Measurements from ENCODE around the gene FAAP20. TPM values are rescaled to one million over a fixed set of nuclear protein-coding genes. Genes with fewer than 3 reads are reported as not detected.
A peak's percentile ranks its signal among the peaks of the same experiment; 100 is the strongest.

The FAAP20 gene
- total RNA-seq, 1 donor from 2014 or later: 77.9 TPM

GRCh38 chr1:2181271-2181670, 13.3 kb downstream of the FAAP20 start:
- no peak for TF ChIP-seq CTCF (IDR thresholded peaks at IDR 0.05; ENCODE audit: unreplicated experiment)
- H3K27ac Mint-ChIP-seq: no peak overlapping the region
- no peak overlapping the region for H3K4me3 Mint-ChIP-seq (ENCODE audit: low read depth)
- no peaks in the 10 kb centered on the region for H3K27me3 Mint-ChIP-seq
- peaks cover 13% of the 10 kb centered on the region for H3K36me3 Mint-ChIP-seq (ENCODE audit: insufficient read depth)
- no peak for DNase-seq (ENCODE audit: low spot score, unreplicated experiment)
- H3K4me1 Mint-ChIP-seq (ENCODE audit: low read depth): no peaks in the 10 kb centered on the region
- no peaks in the 10 kb centered on the region for H3K9me3 Mint-ChIP-seq (ENCODE audit: low read depth)

DNA sequence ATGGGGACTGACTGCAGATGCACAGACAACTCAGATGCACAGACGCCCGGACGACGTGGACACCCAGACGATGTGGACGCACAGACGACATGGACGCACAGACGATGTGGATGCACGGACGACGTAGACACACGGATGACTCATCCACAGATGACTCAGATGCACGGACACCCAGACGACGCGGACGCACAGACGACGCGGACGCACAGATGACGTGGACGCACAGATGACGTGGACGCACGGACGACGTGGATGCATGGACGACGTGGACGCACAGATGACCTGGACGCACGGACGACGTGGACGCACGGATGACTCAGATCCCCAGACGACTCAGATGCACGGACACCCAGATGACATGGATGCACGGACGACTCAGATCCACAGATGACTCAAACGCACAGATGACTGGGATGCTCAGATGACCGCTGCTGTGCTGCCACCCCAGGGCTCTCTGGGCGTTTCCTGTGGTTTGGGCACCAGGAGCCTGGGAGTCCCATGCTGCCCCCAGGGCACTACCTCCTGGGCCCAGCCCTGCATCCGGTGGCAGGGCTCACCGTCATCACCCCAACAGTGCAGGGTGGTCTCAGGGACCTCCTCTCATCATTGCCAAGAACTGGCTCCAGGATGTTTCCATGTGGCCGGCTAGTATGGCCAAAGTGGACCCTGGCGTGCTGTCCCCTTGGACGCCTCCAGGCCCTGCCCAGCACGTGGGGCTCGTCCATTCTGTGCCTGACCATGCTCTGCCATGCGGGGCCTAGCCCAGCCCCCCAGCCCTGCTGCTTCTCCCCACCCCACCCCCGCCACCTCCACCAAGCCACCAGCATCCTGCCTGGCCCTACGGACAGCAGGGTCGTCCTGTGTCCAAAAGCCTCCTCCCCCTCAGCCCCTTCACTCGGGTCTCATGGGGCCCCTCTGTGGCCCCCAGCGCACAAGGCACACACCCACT, 14.0 kb downstream of the FAAP20 start:
- Mint-ChIP-seq H3K9me3 (ENCODE audit: low read depth) (no peaks in the 10 kb centered on the region), H3K27me3 (no peaks in the 10 kb centered on the region), H3K27ac (no peak overlapping the region), H3K4me1 (ENCODE audit: low read depth) (no peaks in the 10 kb centered on the region), H3K4me3 (ENCODE audit: low read depth) (no peak overlapping the region), H3K36me3 (ENCODE audit: insufficient read depth) (peaks cover 15% of the 10 kb centered on the region)
- DNase-seq (ENCODE audit: low spot score, unreplicated experiment): no peak
- TF ChIP-seq CTCF (IDR thresholded peaks at IDR 0.05; ENCODE audit: unreplicated experiment): no peak

DNA sequence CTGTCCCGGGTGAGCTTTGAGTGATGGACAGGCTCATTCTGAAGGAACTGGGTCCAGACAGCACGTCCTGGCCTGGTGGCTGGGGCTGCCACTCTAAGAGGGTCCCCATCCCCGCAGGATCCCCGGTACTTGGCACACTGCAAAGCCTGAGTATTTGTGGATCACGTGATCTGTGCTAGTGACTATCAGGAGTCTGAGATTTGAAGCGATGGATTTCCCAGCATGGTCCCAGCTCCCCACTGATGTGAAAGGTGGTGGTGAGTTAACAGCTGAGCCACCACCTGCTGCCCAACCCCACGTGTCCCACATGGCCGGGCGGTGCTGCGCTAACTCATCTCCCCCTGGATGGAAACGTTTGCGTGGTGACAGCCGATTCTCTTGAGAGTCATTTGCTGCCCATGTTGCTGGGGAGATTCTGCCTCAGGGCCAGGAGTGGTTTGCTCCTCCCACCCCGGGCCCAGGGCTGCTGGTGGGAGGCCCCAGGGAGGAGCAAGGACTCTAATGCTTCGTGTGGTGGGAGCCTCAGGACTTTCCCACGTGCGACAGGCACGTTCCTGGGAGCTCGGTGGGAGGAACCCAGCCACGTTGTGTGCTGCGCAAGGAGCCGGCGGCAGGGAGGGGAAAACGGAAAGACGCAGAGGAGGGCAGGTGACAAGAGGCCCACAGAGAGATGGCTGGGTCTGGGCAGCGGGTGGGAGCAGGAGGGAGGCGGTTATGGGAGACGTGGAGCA, 15.1 kb downstream of the FAAP20 start:
- Mint-ChIP-seq H3K4me3 (ENCODE audit: low read depth) (no peak overlapping the region), H3K27ac (peak overlapping the region; percentile 24), H3K4me1 (ENCODE audit: low read depth) (no peaks in the 10 kb centered on the region), H3K27me3 (no peaks in the 10 kb centered on the region), H3K9me3 (ENCODE audit: low read depth) (no peaks in the 10 kb centered on the region), H3K36me3 (ENCODE audit: insufficient read depth) (peaks cover 13% of the 10 kb centered on the region)
- DNase-seq (ENCODE audit: low spot score, unreplicated experiment): no peak
- TF ChIP-seq CTCF (IDR thresholded peaks at IDR 0.05; ENCODE audit: unreplicated experiment): no peak

- Mint-ChIP-seq H3K27ac (no peak overlapping the region), H3K4me3 (ENCODE audit: low read depth) (no peak overlapping the region), H3K27me3 (no peaks in the 10 kb centered on the region), H3K36me3 (ENCODE audit: insufficient read depth) (peaks cover 15% of the 10 kb centered on the region), H3K9me3 (ENCODE audit: low read depth) (no peaks in the 10 kb centered on the region), H3K4me1 (ENCODE audit: low read depth) (no peaks in the 10 kb centered on the region)
- no peak for DNase-seq (ENCODE audit: low spot score, unreplicated experiment)
- no peak for TF ChIP-seq CTCF (IDR thresholded peaks at IDR 0.05; ENCODE audit: unreplicated experiment)
These were observed 15.7 kb downstream of the FAAP20 start for GRCh38 chr1:2178875-2179274.

DNA sequence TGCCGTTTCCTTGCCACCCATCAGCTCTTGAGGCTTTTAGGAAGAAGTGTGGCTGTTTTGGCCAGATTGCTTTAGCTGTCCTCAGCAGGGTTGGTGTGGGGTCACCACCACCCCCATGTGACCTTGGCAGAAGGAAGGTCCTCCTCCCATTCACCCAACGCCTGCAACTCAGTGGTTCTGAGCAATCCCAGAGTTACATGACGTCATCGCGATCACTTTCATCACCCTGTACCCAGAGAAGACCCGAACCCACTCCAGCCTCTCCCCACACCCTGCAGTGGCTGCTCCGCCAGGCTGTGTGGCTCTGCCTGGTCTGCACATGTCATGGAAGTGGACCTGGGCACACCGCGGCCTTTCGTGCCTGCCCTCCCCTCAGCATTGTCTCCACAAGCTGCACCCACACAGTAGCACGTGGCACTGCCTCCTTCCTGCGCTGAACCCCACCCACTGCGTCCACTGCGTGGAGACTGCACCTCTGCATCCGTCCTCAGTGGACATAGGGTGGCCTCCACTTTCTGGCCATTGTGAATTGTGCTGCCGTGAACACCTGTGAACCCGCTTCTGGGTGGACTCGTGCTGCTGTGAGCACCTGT, 16.5 kb downstream of the FAAP20 start:
- Mint-ChIP-seq H3K9me3 (ENCODE audit: low read depth) (no peaks in the 10 kb centered on the region), H3K4me3 (ENCODE audit: low read depth) (no peak overlapping the region), H3K27ac (peak overlapping the region; percentile 45), H3K4me1 (ENCODE audit: low read depth) (no peaks in the 10 kb centered on the region), H3K27me3 (no peaks in the 10 kb centered on the region), H3K36me3 (ENCODE audit: insufficient read depth) (peaks cover 16% of the 10 kb centered on the region)
- DNase-seq (ENCODE audit: low spot score, unreplicated experiment): no peak
- TF ChIP-seq CTCF (IDR thresholded peaks at IDR 0.05; ENCODE audit: unreplicated experiment): no peak
